ENCODE measurements around the gene CHMP5.

CHMP5 gene

DNA sequence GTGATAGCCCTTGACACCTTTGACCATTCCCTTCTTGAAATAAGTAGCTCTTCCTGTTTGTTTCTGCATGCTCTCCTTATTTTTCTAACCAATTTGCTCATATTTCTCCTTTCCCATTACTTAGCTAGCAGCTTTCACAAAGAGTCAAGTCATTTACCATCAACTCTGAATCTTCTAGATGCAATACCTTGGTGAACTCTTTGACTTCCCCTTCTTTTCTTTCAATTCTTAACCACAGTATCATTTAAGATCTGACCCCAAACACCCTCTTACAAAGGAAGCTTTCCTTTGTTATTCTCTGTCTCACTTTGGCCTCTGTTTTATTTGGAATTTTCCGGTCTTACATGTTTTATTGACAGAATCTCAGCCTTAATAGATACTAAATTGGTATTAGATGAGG, 39.5 kb downstream of the CHMP5 start:
- TF ChIP-seq, protein P1, sequence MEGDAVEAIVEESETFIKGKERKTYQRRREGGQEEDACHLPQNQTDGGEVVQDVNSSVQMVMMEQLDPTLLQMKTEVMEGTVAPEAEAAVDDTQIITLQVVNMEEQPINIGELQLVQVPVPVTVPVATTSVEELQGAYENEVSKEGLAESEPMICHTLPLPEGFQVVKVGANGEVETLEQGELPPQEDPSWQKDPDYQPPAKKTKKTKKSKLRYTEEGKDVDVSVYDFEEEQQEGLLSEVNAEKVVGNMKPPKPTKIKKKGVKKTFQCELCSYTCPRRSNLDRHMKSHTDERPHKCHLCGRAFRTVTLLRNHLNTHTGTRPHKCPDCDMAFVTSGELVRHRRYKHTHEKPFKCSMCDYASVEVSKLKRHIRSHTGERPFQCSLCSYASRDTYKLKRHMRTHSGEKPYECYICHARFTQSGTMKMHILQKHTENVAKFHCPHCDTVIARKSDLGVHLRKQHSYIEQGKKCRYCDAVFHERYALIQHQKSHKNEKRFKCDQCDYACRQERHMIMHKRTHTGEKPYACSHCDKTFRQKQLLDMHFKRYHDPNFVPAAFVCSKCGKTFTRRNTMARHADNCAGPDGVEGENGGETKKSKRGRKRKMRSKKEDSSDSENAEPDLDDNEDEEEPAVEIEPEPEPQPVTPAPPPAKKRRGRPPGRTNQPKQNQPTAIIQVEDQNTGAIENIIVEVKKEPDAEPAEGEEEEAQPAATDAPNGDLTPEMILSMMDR (IDR thresholded peaks at IDR 0.05; ENCODE audit: low read depth, low read length), result no peak
- peaks cover 94% of the 10 kb centered on the region for H3K36me3 ChIP-seq
- H3K4me3 ChIP-seq (ENCODE audit: low read depth, low read length), result no peak overlapping the region
- no peaks in the 10 kb centered on the region for H3K4me1 ChIP-seq
- H3K9me3 ChIP-seq, result no peaks in the 10 kb centered on the region
- H3K27me3 ChIP-seq, result no peaks in the 10 kb centered on the region
- no peak for DNase-seq

DNA sequence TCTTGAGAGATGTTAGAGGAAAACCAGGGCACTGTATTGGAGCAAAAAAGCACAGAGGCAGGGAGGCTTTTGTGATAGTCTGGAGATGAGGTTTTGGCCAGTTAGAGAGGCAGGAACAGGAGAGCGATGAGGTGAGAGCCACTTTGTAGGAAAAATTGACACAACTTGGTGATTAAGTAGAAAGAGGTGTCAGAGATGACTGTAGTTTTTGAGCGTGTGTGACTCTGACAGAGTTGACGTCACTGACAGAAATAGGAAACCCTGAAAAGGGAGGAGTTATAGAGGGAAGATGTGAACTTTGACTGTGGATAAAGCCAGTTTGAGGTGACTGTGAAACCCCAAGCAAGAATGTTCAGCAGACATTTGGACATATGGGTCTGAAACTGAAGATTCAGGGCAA, 41.2 kb downstream of the CHMP5 start:
- H3K4me1 ChIP-seq, result no peaks in the 10 kb centered on the region
- peaks cover 97% of the 10 kb centered on the region for H3K36me3 ChIP-seq
- no peak for DNase-seq

DNA sequence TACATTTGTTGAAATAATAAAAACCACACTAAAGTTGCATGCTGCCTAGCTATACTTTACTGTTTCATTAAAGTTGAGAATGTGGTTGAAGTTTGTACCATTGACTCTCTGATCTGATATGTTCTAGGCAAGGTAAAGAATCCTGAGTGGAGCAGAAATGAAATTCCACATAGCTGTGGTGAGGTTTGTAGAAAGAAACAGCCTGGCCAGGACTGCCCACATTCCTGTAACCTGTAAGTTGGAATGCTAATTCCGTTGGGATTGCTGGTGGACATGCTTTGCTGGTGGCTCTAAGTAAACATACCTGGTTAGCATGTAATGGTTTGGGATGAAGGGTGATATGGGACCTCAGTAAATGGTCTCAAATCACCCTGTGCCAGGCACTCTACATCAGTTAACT, 42.2 kb downstream of the CHMP5 start:
- no peak overlapping the region for H3K4me3 ChIP-seq (ENCODE audit: low read depth, low read length)
- peaks cover 97% of the 10 kb centered on the region for H3K36me3 ChIP-seq
- H3K4me1 ChIP-seq, result no peaks in the 10 kb centered on the region

More for the DNA sequence above, 41.2 kb downstream of the CHMP5 start:
- TF ChIP-seq, protein P1 (IDR thresholded peaks at IDR 0.05; ENCODE audit: low read depth, low read length), result no peak
- Histone ChIP-seq H3K9me3 (no peaks in the 10 kb centered on the region), H3K27me3 (no peaks in the 10 kb centered on the region), H3K4me3 (ENCODE audit: low read depth, low read length) (no peak overlapping the region)

DNA sequence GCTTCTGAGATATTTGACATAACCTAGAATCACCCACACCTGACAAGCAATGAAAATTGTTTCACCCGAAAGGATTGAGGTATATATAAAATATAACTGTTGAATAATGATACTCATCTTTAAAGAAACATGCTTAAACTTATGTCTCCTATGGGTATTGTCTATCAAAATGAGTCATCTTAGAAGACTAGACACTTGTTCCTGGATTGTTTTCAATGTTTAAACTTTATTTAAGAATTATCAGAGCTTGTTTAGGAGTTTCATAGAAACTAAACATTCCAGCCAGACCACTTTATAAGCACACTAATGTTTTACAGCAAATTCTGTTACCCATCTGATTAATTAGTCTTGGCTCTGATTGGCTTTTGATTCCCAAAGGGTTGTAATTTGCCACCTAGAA, 45.1 kb downstream of the CHMP5 start:
- TF ChIP-seq, protein P1 (IDR thresholded peaks at IDR 0.05; ENCODE audit: low read depth, low read length), result no peak
- Histone ChIP-seq H3K4me1 (no peaks in the 10 kb centered on the region), H3K4me3 (ENCODE audit: low read depth, low read length) (no peak overlapping the region), H3K27me3 (no peaks in the 10 kb centered on the region), H3K36me3 (peaks cover 94% of the 10 kb centered on the region), H3K9me3 (no peaks in the 10 kb centered on the region)
- no peak for DNase-seq

More for the DNA sequence above, 42.2 kb downstream of the CHMP5 start:
- DNase-seq, result no peak
- Histone ChIP-seq H3K9me3 (no peaks in the 10 kb centered on the region), H3K27me3 (no peaks in the 10 kb centered on the region)
- TF ChIP-seq, protein P1 (IDR thresholded peaks at IDR 0.05; ENCODE audit: low read depth, low read length), result no peak

DNA sequence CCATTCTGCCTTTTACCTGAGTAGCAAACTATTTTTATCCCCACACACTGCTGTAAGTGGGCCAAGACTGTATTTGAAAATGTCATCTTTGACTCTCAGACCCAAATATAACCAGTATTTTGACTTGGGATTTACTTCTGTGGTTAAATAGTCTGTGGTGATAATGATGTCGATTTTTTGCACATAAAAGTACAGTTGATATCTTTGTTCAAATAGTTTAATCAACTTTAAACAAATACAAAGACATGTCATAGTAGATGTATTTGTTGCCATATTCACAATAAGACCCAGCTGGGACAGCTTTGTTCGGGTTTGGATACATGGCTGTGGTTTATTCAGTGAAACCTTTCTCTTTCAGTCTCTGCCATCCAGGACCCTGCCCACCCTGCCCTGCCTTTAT, 45.9 kb downstream of the CHMP5 start:
- TF ChIP-seq, protein P1 (IDR thresholded peaks at IDR 0.05; ENCODE audit: low read depth, low read length), result no peak
- DNase-seq, result no peak
- H3K36me3 ChIP-seq, result peaks cover 92% of the 10 kb centered on the region
- H3K9me3 ChIP-seq, result no peaks in the 10 kb centered on the region
- no peaks in the 10 kb centered on the region for H3K27me3 ChIP-seq
- H3K4me1 ChIP-seq, result no peaks in the 10 kb centered on the region
- H3K4me3 ChIP-seq (ENCODE audit: low read depth, low read length), result no peak overlapping the region

DNA sequence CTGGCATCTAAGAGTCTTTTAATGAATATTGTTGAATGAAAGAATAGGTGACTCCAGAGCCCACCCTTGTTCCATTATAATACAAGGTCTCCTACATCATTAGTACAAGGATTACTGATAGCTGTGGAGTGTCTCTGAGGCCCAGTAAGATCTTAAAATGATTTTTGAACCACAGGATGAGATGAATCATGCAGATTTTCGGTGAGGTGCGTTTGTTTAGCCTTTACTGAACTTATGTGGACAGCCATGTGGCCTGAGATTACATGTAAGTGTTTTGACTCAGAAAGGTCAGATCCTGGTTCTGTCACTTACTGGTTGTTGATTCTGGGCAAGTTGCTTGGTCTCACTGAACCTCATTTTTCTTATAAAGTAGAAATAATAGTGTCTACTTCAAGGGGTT, 47.1 kb downstream of the CHMP5 start:
- Histone ChIP-seq H3K4me1 (no peaks in the 10 kb centered on the region), H3K36me3 (peaks cover 89% of the 10 kb centered on the region), H3K27me3 (no peaks in the 10 kb centered on the region), H3K9me3 (no peaks in the 10 kb centered on the region), H3K4me3 (ENCODE audit: low read depth, low read length) (no peak overlapping the region)
- TF ChIP-seq, protein P1 (IDR thresholded peaks at IDR 0.05; ENCODE audit: low read depth, low read length), result no peak
- no peak for DNase-seq
